HepG2 (cell line): Measurements from ENCODE around the gene ZNF48. TPM values are rescaled to one million over a fixed set of nuclear protein-coding genes. Genes with fewer than 3 reads are reported as not detected.

Source experiments
- FOXK2 ChIP-seq: fragments of 450-650 bp; IDR thresholded peaks from 2 replicates; pipeline ENCODE4 v1.6.1; 2016
- GFI1 ChIP-seq: sonication (generic); formaldehyde crosslinking; IDR thresholded peaks from 2 replicates; pipeline ENCODE4 v1.5.0; 2020; ENCODE audit warnings: missing genetic modification reagents, mild to moderate bottlenecking, borderline replicate concordance
- HBP1 ChIP-seq: IDR thresholded peaks from 2 replicates; pipeline ENCODE4 v1.6.1; 2016; ENCODE audit warnings: low read depth, control low read depth
- HDAC2 ChIP-seq: sonication (generic); formaldehyde crosslinking; IDR thresholded peaks from 2 replicates; pipeline ENCODE4 v1.4.0; 2020; ENCODE audit warnings: missing genetic modification reagents
- KAT8 ChIP-seq: IDR thresholded peaks from 2 replicates; pipeline ENCODE4 v1.6.1; 2016; ENCODE audit warnings: missing genetic modification reagents, missing compliant biosample characterization
- KMT2B ChIP-seq: IDR thresholded peaks from 2 replicates; pipeline ENCODE4 v1.6.1; 2016; ENCODE audit warnings: missing genetic modification reagents, missing compliant biosample characterization
- MBNL3 ChIP-seq: fragments of 250-450 bp; sonication (Bioruptor Pico); conservative IDR thresholded peaks from 2 replicates; pipeline ENCODE4 v1.8.0; 2022; ENCODE audit warnings: mild to moderate bottlenecking, inconsistent platforms
- NONO ChIP-seq, 2 experiments: fragments of 450-650 bp in 1 of 2; sonication (generic) in 1 of 2; formaldehyde crosslinking in 1 of 2; IDR thresholded peaks in 1 of 2; conservative IDR thresholded peaks in 1 of 2; 2 replicates each; pipeline versions ENCODE4 v1.6.1 to v1.8.0; 2017 to 2022; ENCODE audit warnings: mild to moderate bottlenecking in 1 of 2, missing genetic modification reagents in 1 of 2, moderate library complexity in 1 of 2
- POGK ChIP-seq: sonication (generic); formaldehyde crosslinking; conservative IDR thresholded peaks from 2 replicates; pipeline ENCODE4 v1.8.0; 2022; ENCODE audit warnings: mild to moderate bottlenecking, moderate library complexity, missing genetic modification reagents
- PTBP1 ChIP-seq: fragments of 200-400 bp; formaldehyde crosslinking; IDR thresholded peaks from 2 replicates; pipeline ENCODE4 v1.6.1; 2018; ENCODE audit warnings: low read length, low read depth; ENCODE audit not compliant: poor library complexity, severe bottlenecking
- REL ChIP-seq: sonication (generic); formaldehyde crosslinking; conservative IDR thresholded peaks from 2 replicates; pipeline ENCODE4 v1.8.0; 2022; ENCODE audit warnings: mild to moderate bottlenecking, missing genetic modification reagents, moderate library complexity
- RFX1 ChIP-seq: fragments of 450-650 bp; IDR thresholded peaks from 2 replicates; pipeline ENCODE4 v1.6.1; 2017
- SATB2 ChIP-seq: sonication (generic); formaldehyde crosslinking; IDR thresholded peaks from 2 replicates; pipeline ENCODE4 v1.5.0; 2020; ENCODE audit warnings: missing genetic modification reagents
- STAT5B ChIP-seq: sonication (generic); formaldehyde crosslinking; IDR thresholded peaks from 2 replicates; pipeline ENCODE4 v1.4.0; 2020; ENCODE audit warnings: missing genetic modification reagents
- STAT6 ChIP-seq: sonication (generic); formaldehyde crosslinking; IDR thresholded peaks from 2 replicates; pipeline ENCODE4 v1.4.0; 2020; ENCODE audit warnings: missing genetic modification reagents, mild to moderate bottlenecking, borderline replicate concordance
- TBX3 ChIP-seq: fragments of 450-650 bp; IDR thresholded peaks from 2 replicates; pipeline ENCODE4 v1.6.1; 2017; ENCODE audit warnings: antibody characterized with exemption, mild to moderate bottlenecking, inconsistent platforms, borderline replicate concordance
- TCF7 ChIP-seq: sonication (generic); IDR thresholded peaks from 2 replicates; pipeline ENCODE4 v1.6.1; 2016; ENCODE audit warnings: antibody characterized with exemption, low read depth
- TMF1 ChIP-seq: sonication (generic); formaldehyde crosslinking; IDR thresholded peaks from 2 replicates; pipeline ENCODE4 v1.8.1; 2022; ENCODE audit warnings: low read depth, missing genetic modification reagents
- ZMAT3 ChIP-seq: sonication (generic); formaldehyde crosslinking; conservative IDR thresholded peaks from 2 replicates; pipeline ENCODE4 v1.7.0; 2021; ENCODE audit warnings: missing genetic modification reagents
- ZNF205 ChIP-seq: IDR thresholded peaks from 2 replicates; pipeline ENCODE4 v1.6.1; 2018; ENCODE audit warnings: missing biosample characterization, missing genetic modification reagents
- ZNF207 ChIP-seq: fragments of 450-650 bp; IDR thresholded peaks from 2 replicates; pipeline ENCODE4 v1.6.1; 2016; ENCODE audit warnings: antibody characterized with exemption, borderline replicate concordance
- ZNF274 ChIP-seq: sonication (generic); formaldehyde crosslinking; IDR thresholded peaks from 2 replicates; pipeline ENCODE4 v1.5.1; 2020; ENCODE audit warnings: mild to moderate bottlenecking, missing genetic modification reagents
- ZNF282 ChIP-seq: fragments of 450-650 bp; IDR thresholded peaks from 2 replicates; pipeline ENCODE4 v1.6.1; 2018; ENCODE audit not compliant: partially characterized antibody
- ZNF33B ChIP-seq: sonication (generic); formaldehyde crosslinking; IDR thresholded peaks from 2 replicates; pipeline ENCODE4 v1.5.1; 2020; ENCODE audit warnings: mild to moderate bottlenecking, missing genetic modification reagents
- polyA plus RNA-seq, 8 experiments: library from polyadenylated mRNA; depleted of rRNA in 3 of 8; stranded (reverse) in 7 of 8; unstranded in 1 of 8; fragments of >200 nt; fragmentation: Illumina TruSeq in 4 of 8; extraction: Trizol in 4 of 8; gene quantifications; 2 replicates each; pipeline versions ENCODE4 v1.2.1 to v1.2.3, GENCODE V29; 2011 to 2016; ENCODE audit warnings: low read depth in 4 of 8, missing spikeins in 1 of 8, mixed read lengths in 1 of 8; ENCODE audit not compliant: insufficient read depth in 1 of 8
- total RNA-seq, 5 experiments: library from RNA; depleted of rRNA; stranded (reverse); fragments of >200 nt; fragmentation: Illumina TruSeq; extraction: Trizol; gene quantifications; 2 replicates each; pipeline ENCODE4 v1.2.3, GENCODE V29; 2016; ENCODE audit warnings: low read depth in 1 of 5

The ZNF48 gene
- total and polyA plus RNA-seq, 2 of the 13 experiments (the other 11 are each of a cell fraction or from before 2014, with no cell fraction given) = 9.9 to 12.3 TPM

- no peak for TF ChIP-seq MBNL3 (CRISPR knock-in tag)
- no peak for TF ChIP-seq TCF7
- TF ChIP-seq TMF1 (CRISPR knock-in tag) = no peak
- no peak for TF ChIP-seq ZMAT3 (CRISPR knock-in tag)
- TF ChIP-seq FOXK2 = peak; percentile 23; the same call in 1 of the 2 replicates
- TF ChIP-seq KAT8 (CRISPR knock-in tag) = no peak
- TF ChIP-seq REL (CRISPR knock-in tag) = no peak
- no peak for TF ChIP-seq ZNF282
- no peak for TF ChIP-seq GFI1 (CRISPR knock-in tag)
- TF ChIP-seq STAT5B = no peak
- TF ChIP-seq ZNF33B = no peak
- TF ChIP-seq ZNF207 = no peak
- no peak for TF ChIP-seq HDAC2 (CRISPR knock-in tag)
- no peak for TF ChIP-seq TBX3
- TF ChIP-seq KMT2B (CRISPR knock-in tag) = no peak
- no peak for TF ChIP-seq HBP1 (CRISPR knock-in tag)
- TF ChIP-seq PTBP1 = no peak
- 0 out of 2 replicates have a peak, but pooled peaks have one; percentile 37 for TF ChIP-seq ZNF205
- TF ChIP-seq POGK (CRISPR knock-in tag) = no peak
- TF ChIP-seq NONO (IDR thresholded peaks at IDR 0.05) = no peak
- peak; percentile 65 for TF ChIP-seq NONO (CRISPR knock-in tag; conservative IDR thresholded peaks at IDR 0.05)
- no peak for TF ChIP-seq ZNF274 (CRISPR knock-in tag)
- TF ChIP-seq STAT6 = no peak
- TF ChIP-seq RFX1 = no peak
- no peak for TF ChIP-seq SATB2 (CRISPR knock-in tag)
These were observed 42.5 kb upstream of the ZNF48 start (continued) for GRCh38 chr16:30352488-30353401.
